CD4-positive, alpha-beta memory T cell (primary cell): ENCODE data around the gene CACNA2D4. TPM values are rescaled to one million over a fixed set of nuclear protein-coding genes. Genes with fewer than 3 reads are reported as not detected.

ENCODE experiments used
- CTCF ChIA-PET: fragments of 350-600 bp; sonication (Branson Sonifier 250); formaldehyde crosslinking; loops from one replicate; lab custom pipeline; 2021; ENCODE audit warnings: inconsistent platforms; ENCODE audit not compliant: partially characterized antibody; lab: Charles Lee
- POLR2A ChIA-PET: fragments of 350-600 bp; sonication (Branson Sonifier 250); formaldehyde crosslinking; loops from one replicate; lab custom pipeline; 2021; ENCODE audit not compliant: partially characterized antibody; lab: Charles Lee
- DNase-seq, 5 donors: peaks; one replicate each; pipeline versions ENCODE4 v3.0.0 to v3.0.0-alpha.2; 2020 to 2022; ENCODE audit warnings: mixed read lengths in 1 of 5
- H3K27ac ChIP-seq: one replicate; pipeline ENCODE4 v1.7.0; 2013; ENCODE audit warnings: low read depth, low read length
- H3K27me3 ChIP-seq: 2 replicates; pipeline ENCODE4 v1.7.0; 2013; ENCODE audit warnings: mild to moderate bottlenecking, low read length, moderate library complexity; ENCODE audit not compliant: insufficient read depth
- H3K36me3 ChIP-seq: 2 replicates; pipeline ENCODE4 v1.7.0; 2013; ENCODE audit warnings: mild to moderate bottlenecking, low read length, moderate library complexity; ENCODE audit not compliant: insufficient read depth
- H3K4me1 ChIP-seq: 2 replicates; pipeline ENCODE4 v1.7.0; 2013; ENCODE audit warnings: mild to moderate bottlenecking, low read length, moderate library complexity; ENCODE audit not compliant: insufficient read depth
- H3K4me3 ChIP-seq, 2 donors: one replicate each; pipeline ENCODE4 v1.7.0; 2013; ENCODE audit warnings: low read length in 2 of 2, mild to moderate bottlenecking in 1 of 2
- H3K9me3 ChIP-seq, 2 donors: one replicate each; pipeline ENCODE4 v1.7.0; 2013; ENCODE audit warnings: low read length in 2 of 2, control low read depth in 1 of 2; ENCODE audit not compliant: control insufficient read depth in 1 of 2
- H3K27ac Mint-ChIP-seq, 7 donors: one replicate each; pipeline ENCODE4 v1.8.0; 2020 to 2021; ENCODE audit warnings: mixed read lengths in 7 of 7, mild to moderate bottlenecking in 6 of 7, inconsistent platforms in 3 of 7, moderate library complexity in 3 of 7
- H3K27me3 Mint-ChIP-seq, 2 donors: one replicate each; pipeline ENCODE4 v1.8.0; 2020 to 2021; ENCODE audit warnings: mixed read lengths in 2 of 2
- H3K36me3 Mint-ChIP-seq, 2 donors: one replicate each; pipeline ENCODE4 v1.8.0; 2020 to 2021; ENCODE audit warnings: mixed read lengths in 2 of 2, inconsistent platforms in 1 of 2, mild to moderate bottlenecking in 1 of 2
- H3K4me1 Mint-ChIP-seq, 4 donors: one replicate each; pipeline ENCODE4 v1.8.0; 2020 to 2021; ENCODE audit warnings: mixed read lengths in 4 of 4, mild to moderate bottlenecking in 1 of 4
- H3K4me3 Mint-ChIP-seq, 8 donors: one replicate each; pipeline ENCODE4 v1.8.0; 2020 to 2021; ENCODE audit warnings: mixed read lengths in 8 of 8, mild to moderate bottlenecking in 7 of 8, moderate library complexity in 6 of 8, inconsistent platforms in 3 of 8
- H3K9me3 Mint-ChIP-seq, 8 donors: one replicate each; pipeline ENCODE4 v1.8.0; 2020 to 2021; ENCODE audit warnings: mixed read lengths in 8 of 8, mild to moderate bottlenecking in 5 of 8, inconsistent platforms in 3 of 8, moderate library complexity in 1 of 8
- intact Hi-C: fragments of 100-400 bp; cut with micrococcal nuclease; formaldehyde crosslinking; loops from one replicate; pipeline ENCODE4 v1.15.1; 2023
- polyA plus RNA-seq, 2 donors: library from polyadenylated mRNA; unstranded; fragments of 300-500 nt; fragmentation: Illumina TruSeq; gene quantifications; one replicate each; pipeline ENCODE4 v1.2.3, GENCODE V29; 2021
- total RNA-seq, 2 experiments: library from RNA; stranded (reverse); gene quantifications; one replicate each; pipeline ENCODE4 v1.2.3, GENCODE V29; 2021

The CACNA2D4 gene
- total and polyA plus RNA-seq, 4 experiments from 2014 or later, result 12.4 to 19.2 (median 14.6) TPM

DNA sequence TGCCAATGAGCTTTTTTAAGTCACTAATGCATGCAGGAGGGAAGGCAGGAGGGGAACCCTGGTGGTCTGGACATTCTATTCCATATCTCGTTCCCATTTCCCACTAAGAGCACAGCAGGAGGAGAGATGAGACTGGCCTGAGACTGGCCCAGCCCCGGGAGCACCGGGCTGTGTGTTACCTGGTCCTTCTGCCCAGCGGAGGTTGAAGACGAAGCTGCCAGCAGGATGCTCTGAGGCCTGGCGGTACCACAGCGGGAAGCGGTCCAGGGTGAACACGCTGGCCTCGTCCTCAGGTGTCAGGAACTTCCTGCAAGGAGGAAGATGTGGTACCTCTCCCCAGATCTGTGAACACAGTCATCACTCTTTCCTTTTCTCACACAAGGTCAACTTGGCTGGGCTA lies 74.2 kb downstream of the CACNA2D4 start:
- POLR2A ChIA-PET, result no interaction called here
- no peaks in the 10 kb centered on the region for H3K4me1 Mint-ChIP-seq

DNA sequence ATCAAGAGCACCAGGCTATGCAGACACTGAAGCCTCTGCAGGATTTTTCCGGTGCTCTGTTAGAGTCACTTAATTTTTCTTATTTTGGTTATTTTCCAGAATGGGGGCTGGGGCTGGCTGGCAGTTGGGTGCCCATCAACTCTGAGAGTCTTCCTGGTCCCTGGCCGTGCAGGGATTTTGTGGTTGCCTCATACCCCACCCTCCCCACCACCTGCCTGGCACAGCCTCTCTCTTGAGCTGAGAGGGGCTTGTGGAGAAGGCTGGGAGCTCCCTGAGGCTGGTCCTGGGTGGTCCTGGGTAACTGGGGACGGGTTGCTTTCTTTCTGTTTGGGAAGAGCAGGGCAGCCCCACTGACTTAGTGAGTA lies 74.8 kb downstream of the CACNA2D4 start:
- no peaks in the 10 kb centered on the region for H3K4me1 ChIP-seq
- DNase-seq, result no peak
- H3K9me3 Mint-ChIP-seq, result no peaks in the 10 kb centered on the region
- H3K4me3 ChIP-seq, result no peak overlapping the region
- H3K9me3 ChIP-seq, result no peaks in the 10 kb centered on the region
- H3K4me1 Mint-ChIP-seq, result no peaks in the 10 kb centered on the region
- H3K27me3 Mint-ChIP-seq, result peaks cover 2 to 6% of the 10 kb centered on the region in 2 donors
- H3K36me3 Mint-ChIP-seq, result no peaks in the 10 kb centered on the region
- H3K27ac Mint-ChIP-seq, result no peak overlapping the region
- ChIA-PET POLR2A (no interaction called here), CTCF (no interaction called here)
- H3K36me3 ChIP-seq, result no peaks in the 10 kb centered on the region
- no peak overlapping the region for H3K4me3 Mint-ChIP-seq
- no peak overlapping the region for H3K27ac ChIP-seq
- intact Hi-C loops, result no loop called here
- H3K27me3 ChIP-seq, result no peaks in the 10 kb centered on the region

More for the DNA sequence above, 74.2 kb downstream of the CACNA2D4 start:
- Mint-ChIP-seq H3K4me3 (no peak overlapping the region), H3K36me3 (no peaks in the 10 kb centered on the region), H3K27ac (peak overlapping the region in 1 of 7 donors; percentile 4), H3K27me3 (peaks cover 2 to 6% of the 10 kb centered on the region in 2 donors), H3K9me3 (no peaks in the 10 kb centered on the region)
- Histone ChIP-seq H3K36me3 (no peaks in the 10 kb centered on the region), H3K4me3 (no peak overlapping the region), H3K4me1 (no peaks in the 10 kb centered on the region), H3K27me3 (no peaks in the 10 kb centered on the region), H3K27ac (no peak overlapping the region), H3K9me3 (no peaks in the 10 kb centered on the region)
- CTCF ChIA-PET, result no interaction called here
- intact Hi-C loops, result no loop called here
- DNase-seq, result no peak

DNA sequence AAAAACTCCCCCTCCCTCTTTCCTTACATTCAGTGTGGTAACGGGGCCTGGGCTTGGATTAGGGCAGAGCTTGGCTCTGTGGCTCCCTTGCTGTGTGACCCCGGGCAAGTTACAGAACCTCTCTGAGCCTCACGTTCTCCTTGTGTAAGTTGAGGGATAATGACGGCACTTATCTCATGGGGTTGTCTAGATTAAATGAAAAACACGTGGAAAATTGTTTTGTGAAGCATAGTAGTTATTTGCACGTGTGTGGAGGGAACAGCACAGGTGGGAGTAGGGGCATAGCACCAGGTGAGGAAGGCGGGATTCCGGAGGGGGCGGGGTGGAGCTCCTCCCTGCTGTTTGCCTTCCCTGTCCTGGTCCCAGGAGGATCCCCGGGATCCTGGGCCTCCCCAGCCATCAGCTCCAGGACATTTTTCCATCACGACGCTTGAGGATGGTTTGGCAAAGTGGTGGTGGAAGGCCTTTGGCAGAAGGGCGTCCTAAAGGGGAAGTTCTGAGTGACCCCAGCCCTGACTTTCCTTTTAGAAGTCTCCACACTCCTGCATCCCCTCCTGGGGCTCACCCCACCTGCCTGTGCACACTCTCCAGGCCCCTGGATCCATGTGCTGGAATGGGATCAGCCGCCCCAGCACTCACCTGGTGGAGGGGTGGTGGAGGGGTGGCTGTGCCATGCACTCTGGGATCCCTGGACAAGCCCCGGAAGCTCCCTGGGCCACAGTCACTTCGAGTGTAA lies 75.4 kb downstream of the CACNA2D4 start:
- no peaks in the 10 kb centered on the region for H3K4me1 ChIP-seq
- H3K27me3 ChIP-seq, result no peaks in the 10 kb centered on the region
- POLR2A ChIA-PET, result no interaction called here
- no peaks in the 10 kb centered on the region for H3K9me3 ChIP-seq
- no peak overlapping the region for H3K4me3 Mint-ChIP-seq
- H3K27ac Mint-ChIP-seq, result no peak overlapping the region
- no peak overlapping the region for H3K27ac ChIP-seq
- H3K36me3 ChIP-seq, result no peaks in the 10 kb centered on the region
- no peak for DNase-seq
- H3K9me3 Mint-ChIP-seq, result no peaks in the 10 kb centered on the region
- no peaks in the 10 kb centered on the region for H3K36me3 Mint-ChIP-seq
- intact Hi-C loops, result no loop called here
- CTCF ChIA-PET, result no interaction called here
- no peaks in the 10 kb centered on the region for H3K4me1 Mint-ChIP-seq
- no peak overlapping the region for H3K4me3 ChIP-seq
- H3K27me3 Mint-ChIP-seq, result peaks cover 2 to 6% of the 10 kb centered on the region in 2 donors

DNA sequence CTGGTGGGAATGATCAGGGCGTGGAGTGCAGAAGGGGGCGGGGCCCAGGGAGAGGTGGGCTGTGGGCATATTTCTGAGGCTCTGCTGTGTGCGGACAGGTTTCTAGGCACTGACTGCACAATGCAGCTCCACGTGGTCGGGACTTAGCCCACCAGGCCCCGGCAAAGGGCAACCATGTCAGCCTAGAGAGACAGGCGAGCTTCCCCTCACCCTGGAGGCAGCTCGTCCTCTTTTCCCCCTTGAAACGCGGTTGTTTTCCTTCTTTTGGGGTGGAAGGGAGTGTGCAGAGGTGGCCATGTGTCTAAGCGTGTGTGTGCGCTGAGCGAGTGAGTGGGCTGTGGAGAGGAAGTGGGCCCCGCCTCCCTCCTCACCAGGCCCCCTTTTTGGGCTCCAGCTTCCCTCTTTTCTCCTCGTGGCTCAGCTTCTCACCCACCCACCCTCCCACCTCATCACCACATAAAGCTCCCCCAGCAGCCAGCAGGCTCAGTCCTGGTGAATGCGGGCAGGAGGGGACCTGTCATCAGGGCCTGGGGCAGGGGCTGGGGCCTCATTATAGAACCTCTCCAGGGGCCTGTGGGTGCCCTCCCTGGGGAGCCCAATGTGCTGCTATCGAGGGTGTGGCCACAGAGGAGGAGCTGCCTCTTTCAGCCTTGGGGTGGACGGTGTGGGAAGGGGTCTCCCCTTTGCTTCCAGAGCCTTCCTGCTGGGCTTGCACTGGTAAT lies 76.1 kb downstream of the CACNA2D4 start:
- Mint-ChIP-seq H3K36me3 (no peaks in the 10 kb centered on the region), H3K4me3 (no peak overlapping the region), H3K4me1 (no peaks in the 10 kb centered on the region), H3K9me3 (no peaks in the 10 kb centered on the region), H3K27me3 (peaks cover 2 to 6% of the 10 kb centered on the region in 2 donors), H3K27ac (no peak overlapping the region)
- CTCF ChIA-PET, result no interaction called here
- POLR2A ChIA-PET, result no interaction called here
- H3K4me3 ChIP-seq, result no peak overlapping the region
- no peaks in the 10 kb centered on the region for H3K4me1 ChIP-seq
- no peak overlapping the region for H3K27ac ChIP-seq
- no peaks in the 10 kb centered on the region for H3K36me3 ChIP-seq
- DNase-seq, result no peak
- no peaks in the 10 kb centered on the region for H3K27me3 ChIP-seq
- intact Hi-C loops, result no loop called here
- H3K9me3 ChIP-seq, result no peaks in the 10 kb centered on the region

DNA sequence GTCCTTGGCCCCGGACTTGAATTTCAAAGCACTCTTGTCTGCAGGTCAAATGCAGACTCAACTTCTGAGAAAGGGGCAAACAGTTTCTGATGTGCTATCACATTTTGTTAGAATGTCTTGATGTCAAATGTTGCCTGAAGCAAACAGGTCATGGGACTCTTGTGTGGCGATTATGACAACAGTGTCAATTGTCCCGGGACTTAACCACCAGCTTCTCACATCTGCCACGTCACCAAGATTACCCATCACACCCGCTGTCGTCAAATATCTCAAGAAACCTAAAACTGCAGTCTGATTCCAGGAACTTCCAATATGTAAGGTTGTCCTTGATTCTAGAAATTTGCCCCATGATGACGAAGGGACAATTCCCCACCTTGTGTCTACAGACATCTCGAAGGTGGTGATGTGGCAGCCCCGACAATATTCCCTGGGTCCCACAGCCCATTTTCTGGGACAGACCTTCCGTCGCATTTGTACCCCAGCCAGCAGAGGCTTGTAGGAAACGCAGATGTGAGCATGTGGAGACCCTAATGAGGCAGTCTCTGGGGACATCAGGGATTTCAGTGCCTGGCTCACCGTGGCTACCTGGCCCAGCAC lies 76.8 kb downstream of the CACNA2D4 start:
- H3K4me1 ChIP-seq, result no peaks in the 10 kb centered on the region
- no peak overlapping the region for H3K27ac ChIP-seq
- no peaks in the 10 kb centered on the region for H3K9me3 ChIP-seq
- CTCF ChIA-PET, result no interaction called here
- POLR2A ChIA-PET, result no interaction called here
- DNase-seq, result no peak
- intact Hi-C loops, result no loop called here
- no peaks in the 10 kb centered on the region for H3K27me3 ChIP-seq
- H3K27me3 Mint-ChIP-seq, result peaks cover 2 to 6% of the 10 kb centered on the region in 2 donors
- no peaks in the 10 kb centered on the region for H3K36me3 ChIP-seq
- no peak overlapping the region for H3K4me3 Mint-ChIP-seq
- no peak overlapping the region for H3K27ac Mint-ChIP-seq
- no peaks in the 10 kb centered on the region for H3K36me3 Mint-ChIP-seq
- H3K4me3 ChIP-seq, result no peak overlapping the region
- H3K9me3 Mint-ChIP-seq, result no peaks in the 10 kb centered on the region
- H3K4me1 Mint-ChIP-seq, result no peaks in the 10 kb centered on the region

DNA sequence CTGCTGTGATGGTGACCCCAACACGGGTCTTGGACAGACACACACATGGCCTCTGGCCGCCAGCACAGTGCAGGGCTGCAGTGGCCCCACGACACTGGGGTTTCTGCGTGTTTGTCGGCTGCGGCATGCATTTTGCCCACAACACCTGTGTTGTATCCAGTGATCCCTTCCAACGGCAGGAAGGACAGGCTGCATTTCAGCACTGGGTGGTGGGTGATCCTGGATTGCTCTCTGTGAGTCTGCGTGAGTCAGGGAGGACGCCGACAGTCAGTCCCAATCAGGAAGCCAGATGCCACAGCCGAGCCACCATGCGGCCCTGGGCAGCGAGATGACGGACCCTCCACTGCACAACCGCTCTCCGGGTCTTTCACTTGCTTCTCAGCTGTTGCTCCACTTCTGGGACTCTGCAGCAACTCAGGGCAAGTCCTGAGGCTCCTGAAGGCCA lies 77.4 kb downstream of the CACNA2D4 start:
- CTCF ChIA-PET, result no interaction called here
- Histone ChIP-seq H3K27ac (no peak overlapping the region), H3K4me3 (no peak overlapping the region), H3K4me1 (no peaks in the 10 kb centered on the region), H3K9me3 (no peaks in the 10 kb centered on the region), H3K36me3 (no peaks in the 10 kb centered on the region), H3K27me3 (no peaks in the 10 kb centered on the region)
- Mint-ChIP-seq H3K9me3 (no peaks in the 10 kb centered on the region), H3K4me1 (no peaks in the 10 kb centered on the region), H3K36me3 (no peaks in the 10 kb centered on the region), H3K27ac (no peak overlapping the region), H3K27me3 (peaks cover 2 to 6% of the 10 kb centered on the region in 2 donors), H3K4me3 (no peak overlapping the region)
- intact Hi-C loops, result no loop called here
- no peak for DNase-seq
- POLR2A ChIA-PET, result no interaction called here
